ENCODE measurements around the gene STIM1. TPM values are rescaled to one million over a fixed set of nuclear protein-coding genes. Genes with fewer than 3 reads are reported as not detected.
"Not testable (repeated sequence)": the region's sequence is repeated elsewhere in the genome, so short reads cannot be mapped to it uniquely, and the experiment has no call there.

STIM1 gene
- 45.9 TPM for total RNA-seq

GRCh38 chr11:3854977-3855807, at the start of gene STIM1:
Gene STIM1, plus strand, starts transcription at chr11:3855664. Its CDS starts 607 bp downstream, at chr11:3856271.
- DNase-seq (ENCODE audit: low spot score) (peak; percentile 96), ATAC-seq (peak; percentile 84)

- ATAC-seq (peak; percentile 83), DNase-seq (ENCODE audit: low spot score) (peak; percentile 78)
Observed at GRCh38 chr11:3807909-3808860, 47.3 kb upstream of the STIM1 start, which contains the start of gene PGAP2. Gene PGAP2, plus strand, starts transcription at chr11:3808560. Its CDS starts 2,700 bp downstream, at chr11:3811260.

- DNase-seq (ENCODE audit: low spot score) (peak; percentile 68), ATAC-seq (peak; percentile 86)
Observed at GRCh38 chr11:3808861-3809623, 46.4 kb upstream of the STIM1 start.

GRCh38 chr11:3809624-3809928, 45.9 kb upstream of the STIM1 start:
- ATAC-seq: no peak
- no peak for DNase-seq (ENCODE audit: low spot score)

GRCh38 chr11:3810446-3810845, 45.0 kb upstream of the STIM1 start:
- no peak for DNase-seq (ENCODE audit: low spot score)
- no peak for ATAC-seq

GRCh38 chr11:3810951-3811350, 44.5 kb upstream of the STIM1 start:
- no peak for ATAC-seq
- DNase-seq (ENCODE audit: low spot score): no peak

- not testable (repeated sequence) for DNase-seq (ENCODE audit: low spot score); ATAC-seq
Observed at GRCh38 chr11:3814832-3815231, 40.6 kb upstream of the STIM1 start.

- ATAC-seq: no peak
- no peak for DNase-seq (ENCODE audit: low spot score)
Observed at GRCh38 chr11:3815845-3816244, 39.6 kb upstream of the STIM1 start.

- no peak for DNase-seq (ENCODE audit: low spot score)
- no peak for ATAC-seq
Observed at GRCh38 chr11:3816673-3817072, 38.8 kb upstream of the STIM1 start.

- DNase-seq (ENCODE audit: low spot score) (no peak), ATAC-seq (no peak)
Observed at GRCh38 chr11:3817181-3817800, 38.2 kb upstream of the STIM1 start.

GRCh38 chr11:3820971-3821370, 34.5 kb upstream of the STIM1 start:
- no peak for ATAC-seq
- no peak for DNase-seq (ENCODE audit: low spot score)

- ATAC-seq (no peak), DNase-seq (ENCODE audit: low spot score) (no peak)
Observed at GRCh38 chr11:3822312-3822711, 33.2 kb upstream of the STIM1 start.

- ATAC-seq (no peak), DNase-seq (ENCODE audit: low spot score) (no peak)
Observed at GRCh38 chr11:3823303-3823702, 32.2 kb upstream of the STIM1 start.

GRCh38 chr11:3823762-3824506, 31.5 kb upstream of the STIM1 start:
- DNase-seq (ENCODE audit: low spot score) (no peak), ATAC-seq (no peak)

GRCh38 chr11:3824714-3825472, 30.6 kb upstream of the STIM1 start:
- ATAC-seq: peak; percentile 73
- DNase-seq (ENCODE audit: low spot score): no peak

GRCh38 chr11:3825473-3826154, 29.9 kb upstream of the STIM1 start:
- ATAC-seq (no peak), DNase-seq (ENCODE audit: low spot score) (no peak)

- DNase-seq (ENCODE audit: low spot score) (no peak), ATAC-seq (no peak)
Observed at GRCh38 chr11:3826721-3827120, 28.7 kb upstream of the STIM1 start.

GRCh38 chr11:3827434-3828186, 27.9 kb upstream of the STIM1 start:
- DNase-seq (ENCODE audit: low spot score) (no peak), ATAC-seq (no peak)

Data from left lobe of liver (tissue), 2 donors.